ENCODE data around the gene GJC2. TPM values are rescaled to one million over a fixed set of nuclear protein-coding genes. Genes with fewer than 3 reads are reported as not detected.

Gene GJC2
- total RNA-seq, 2 donors from 2014 or later, result 1.9 to 4.1 TPM

DNA sequence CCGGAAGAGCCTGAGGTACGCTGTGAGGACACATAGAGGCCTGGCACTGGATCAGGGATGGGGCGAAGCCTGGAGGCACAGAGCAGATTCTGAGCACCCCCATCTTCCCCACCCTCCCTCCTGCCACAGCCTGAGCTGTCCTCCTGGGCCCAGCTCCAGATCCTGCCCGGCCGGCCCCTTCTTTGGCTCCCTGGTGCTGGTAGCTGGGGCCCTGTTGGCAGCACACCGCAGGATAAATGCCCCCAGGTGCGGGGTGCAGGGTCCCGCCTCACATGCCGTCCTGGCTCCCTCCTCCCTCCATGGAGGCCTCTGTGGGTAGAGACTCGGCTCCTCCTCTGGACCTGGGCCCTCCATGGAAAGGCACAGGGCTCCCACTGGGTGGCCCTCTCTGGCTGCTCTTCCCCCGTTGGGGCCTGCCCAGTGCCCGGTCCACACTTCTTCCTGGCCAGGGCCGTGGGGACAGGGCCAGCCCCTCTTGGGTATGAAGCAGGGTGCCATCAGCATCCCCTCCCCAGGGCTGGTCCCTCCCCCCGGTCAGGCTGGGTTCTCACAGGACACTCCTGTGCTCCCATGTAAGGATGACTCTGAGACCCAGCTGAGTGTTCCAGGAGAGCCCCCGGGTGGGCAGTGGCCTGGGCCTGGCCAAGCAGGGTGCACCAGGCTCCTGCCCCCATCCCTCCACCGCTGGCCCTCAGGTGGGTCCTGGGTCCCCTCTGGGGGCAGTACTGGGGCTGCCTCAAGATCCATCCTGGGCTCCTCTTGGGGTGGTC, 57.0 kb downstream of the GJC2 start:
- Histone ChIP-seq H3K4me1 (replicated peaks) (no peaks in the 10 kb centered on the region), H3K27me3 (replicated peaks; ENCODE audit: insufficient read depth) (no peaks in the 10 kb centered on the region), H3K27ac (no peak overlapping the region), H3K9me3 (no peaks in the 10 kb centered on the region), H3K36me3 (no peaks in the 10 kb centered on the region), H3K4me3 (no peak overlapping the region)
- no peak for DNase-seq (ENCODE audit: low spot score)
- intact Hi-C loops (cut with DNase I), result no loop called here
- WGBS, result 24% methylated on average over 15 of the region's 16 CpGs
- TF ChIP-seq, protein P1, sequence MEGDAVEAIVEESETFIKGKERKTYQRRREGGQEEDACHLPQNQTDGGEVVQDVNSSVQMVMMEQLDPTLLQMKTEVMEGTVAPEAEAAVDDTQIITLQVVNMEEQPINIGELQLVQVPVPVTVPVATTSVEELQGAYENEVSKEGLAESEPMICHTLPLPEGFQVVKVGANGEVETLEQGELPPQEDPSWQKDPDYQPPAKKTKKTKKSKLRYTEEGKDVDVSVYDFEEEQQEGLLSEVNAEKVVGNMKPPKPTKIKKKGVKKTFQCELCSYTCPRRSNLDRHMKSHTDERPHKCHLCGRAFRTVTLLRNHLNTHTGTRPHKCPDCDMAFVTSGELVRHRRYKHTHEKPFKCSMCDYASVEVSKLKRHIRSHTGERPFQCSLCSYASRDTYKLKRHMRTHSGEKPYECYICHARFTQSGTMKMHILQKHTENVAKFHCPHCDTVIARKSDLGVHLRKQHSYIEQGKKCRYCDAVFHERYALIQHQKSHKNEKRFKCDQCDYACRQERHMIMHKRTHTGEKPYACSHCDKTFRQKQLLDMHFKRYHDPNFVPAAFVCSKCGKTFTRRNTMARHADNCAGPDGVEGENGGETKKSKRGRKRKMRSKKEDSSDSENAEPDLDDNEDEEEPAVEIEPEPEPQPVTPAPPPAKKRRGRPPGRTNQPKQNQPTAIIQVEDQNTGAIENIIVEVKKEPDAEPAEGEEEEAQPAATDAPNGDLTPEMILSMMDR (IDR thresholded peaks at IDR 0.05), result no peak
- TF ChIP-seq POLR2AphosphoS5 (IDR thresholded peaks at IDR 0.05), result no peak
- no peak for TF ChIP-seq POLR2A (IDR thresholded peaks at IDR 0.05)

DNA sequence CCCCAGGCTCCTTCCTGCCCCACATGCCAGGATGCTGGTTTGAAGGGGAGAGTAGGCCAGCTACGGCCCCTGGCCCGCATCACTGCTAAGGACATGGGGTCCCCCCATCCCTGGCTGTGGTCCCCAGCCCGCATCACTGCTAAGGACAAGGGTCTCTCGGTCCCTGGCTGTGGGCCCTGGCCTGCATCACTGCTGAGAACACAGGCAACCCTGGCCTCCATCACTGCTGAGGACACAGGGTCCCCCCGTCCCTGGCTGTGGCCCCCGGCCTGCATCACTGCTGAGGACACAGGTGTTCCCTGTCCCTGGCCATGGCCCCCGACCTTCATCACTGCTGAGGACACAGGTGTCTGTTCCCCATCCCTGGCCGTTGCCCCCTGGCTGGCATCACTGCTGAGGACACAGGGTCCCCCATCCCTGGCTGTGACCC, 57.7 kb downstream of the GJC2 start:
- intact Hi-C loops (cut with DNase I), result no loop called here

DNA sequence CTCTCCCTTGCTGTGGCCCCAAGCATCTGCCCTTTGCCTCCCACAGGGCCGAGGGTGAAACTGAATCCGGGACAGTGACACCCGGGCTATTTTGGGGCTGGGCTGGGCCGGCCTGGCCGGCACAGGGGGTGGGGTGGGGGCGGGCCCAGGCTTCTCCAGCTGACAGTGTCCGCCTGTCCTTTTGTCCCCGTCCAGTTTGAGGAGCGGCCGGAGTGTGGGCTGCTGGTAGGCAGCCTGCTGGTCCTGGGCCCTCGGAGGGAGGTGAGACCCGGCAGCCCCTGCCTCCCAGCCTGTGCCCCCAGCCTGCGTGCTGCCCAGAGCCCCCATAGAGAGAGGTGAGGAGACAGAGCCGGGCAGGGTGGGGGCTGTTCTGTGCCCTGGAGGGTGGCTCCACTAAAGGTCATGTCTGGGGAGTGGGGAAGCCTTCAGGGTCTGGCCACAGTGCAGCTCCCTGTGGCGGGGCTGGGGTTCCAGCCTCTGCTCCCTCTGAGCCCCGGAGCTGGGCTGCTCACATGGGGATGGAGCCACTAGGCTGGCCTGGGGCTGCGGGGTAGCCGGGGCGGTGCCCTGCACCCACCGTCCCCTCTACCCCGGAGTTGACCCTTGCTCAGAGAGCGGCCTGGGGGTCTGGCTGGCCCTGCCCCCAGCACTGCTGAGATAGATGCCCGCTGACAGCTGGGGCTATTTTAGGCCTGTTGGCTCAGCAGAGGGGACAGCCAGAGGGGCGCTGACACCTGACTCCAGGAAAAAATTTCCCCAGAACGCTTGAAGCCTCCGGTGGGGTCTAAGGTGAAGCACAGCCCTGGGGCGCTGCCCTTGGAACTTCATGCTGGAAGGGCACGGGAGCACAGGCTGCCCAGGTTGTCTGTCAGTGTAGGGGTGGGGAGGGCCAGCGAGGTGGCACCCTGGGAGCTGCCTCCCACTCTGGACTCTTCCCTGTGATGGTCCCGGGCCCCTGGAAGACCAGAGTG, 58.4 kb downstream of the GJC2 start, which contains the start of gene OBSCN:
OBSCN (plus strand) TSS at position 194 of the 971 bp plus-strand sequence. CDS start 3,740 bp downstream, outside the sequence.
- 63% methylated on average over 16 of the region's 30 CpGs for WGBS
- Histone ChIP-seq H3K27me3 (replicated peaks; ENCODE audit: insufficient read depth) (no peaks in the 10 kb centered on the region), H3K36me3 (no peaks in the 10 kb centered on the region), H3K4me3 (no peak within 1 kb of the TSS), H3K9me3 (no peaks in the 10 kb centered on the region), H3K4me1 (replicated peaks) (no peaks in the 10 kb centered on the region), H3K27ac (no peak within 1 kb of the TSS)
- no peak for DNase-seq (ENCODE audit: low spot score)
- intact Hi-C loops (cut with DNase I), result no loop called here
- no peak for TF ChIP-seq POLR2A (IDR thresholded peaks at IDR 0.05)
- TF ChIP-seq POLR2AphosphoS5 (IDR thresholded peaks at IDR 0.05), result no peak
- TF ChIP-seq, protein P1 (IDR thresholded peaks at IDR 0.05), result no peak

More for the DNA sequence above, 57.7 kb downstream of the GJC2 start:
- DNase-seq (ENCODE audit: low spot score), result no peak
- no peaks in the 10 kb centered on the region for H3K9me3 ChIP-seq
- no peaks in the 10 kb centered on the region for H3K4me1 ChIP-seq (replicated peaks)
- TF ChIP-seq, protein P1 (IDR thresholded peaks at IDR 0.05), result no peak
- TF ChIP-seq POLR2AphosphoS5 (IDR thresholded peaks at IDR 0.05), result no peak
- TF ChIP-seq POLR2A (IDR thresholded peaks at IDR 0.05), result no peak
- no peaks in the 10 kb centered on the region for H3K36me3 ChIP-seq
- 85% methylated on average over 8 of the region's 8 CpGs for WGBS
- no peaks in the 10 kb centered on the region for H3K27me3 ChIP-seq (replicated peaks; ENCODE audit: insufficient read depth)
- no peak overlapping the region for H3K27ac ChIP-seq
- H3K4me3 ChIP-seq, result no peak overlapping the region

DNA sequence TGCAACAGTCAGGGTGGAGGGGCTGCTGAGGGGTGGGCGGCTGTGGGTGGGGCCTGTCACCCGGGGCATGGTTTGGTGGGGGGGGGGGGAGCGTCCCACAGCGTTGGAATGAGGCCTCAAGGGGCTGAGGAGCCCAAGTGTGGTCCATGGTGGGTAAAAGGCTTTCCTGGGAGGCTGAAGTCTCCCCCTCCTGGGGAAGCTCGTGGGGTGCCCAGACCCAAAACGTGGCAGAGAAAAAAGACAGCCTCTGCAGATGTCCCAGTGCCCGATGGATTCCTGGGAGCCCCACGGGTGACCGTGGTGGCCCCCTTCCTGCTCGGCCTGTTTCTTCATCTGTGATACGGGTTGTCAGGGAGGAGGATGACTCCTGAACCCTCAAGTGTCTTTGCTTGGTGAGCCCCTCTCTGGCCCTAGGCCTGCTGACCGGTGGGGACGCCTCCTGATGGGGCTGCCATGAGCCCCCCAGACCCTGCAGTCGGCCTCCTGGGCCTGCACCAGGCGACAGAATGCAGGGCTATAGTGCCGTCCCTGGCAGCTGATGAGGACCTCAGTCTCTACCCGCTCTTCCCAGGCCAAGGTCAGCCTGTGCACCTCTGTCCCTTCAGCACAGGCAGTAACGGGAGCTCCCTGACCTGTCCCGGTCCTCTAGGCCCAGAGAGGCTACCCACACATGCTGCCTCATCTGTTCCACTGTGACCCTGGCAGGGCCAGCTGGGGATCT, 59.3 kb downstream of the GJC2 start:
- 77% methylated on average over 19 of the region's 19 CpGs for WGBS

More for the DNA sequence above, 59.3 kb downstream of the GJC2 start:
- TF ChIP-seq, protein P1 (IDR thresholded peaks at IDR 0.05), result no peak
- TF ChIP-seq POLR2A (IDR thresholded peaks at IDR 0.05) (no peak), POLR2AphosphoS5 (IDR thresholded peaks at IDR 0.05) (no peak)
- DNase-seq (ENCODE audit: low spot score), result no peak
- Histone ChIP-seq H3K4me1 (replicated peaks) (no peaks in the 10 kb centered on the region), H3K4me3 (no peak overlapping the region), H3K27ac (no peak overlapping the region), H3K27me3 (replicated peaks; ENCODE audit: insufficient read depth) (no peaks in the 10 kb centered on the region), H3K36me3 (no peaks in the 10 kb centered on the region), H3K9me3 (no peaks in the 10 kb centered on the region)
- intact Hi-C loops (cut with DNase I), result no loop called here

Small RNAs within 50 kb of the gene (small RNA-seq; reads per million reads assigned to genes)
- 0 reads per million in 2 donors for gene AL359510.1

Other genes with a start within 250 kb of the GJC2 start
- gene WNT9A, start 202.0 kb upstream of the GJC2 start, total RNA-seq, result 1 to 10 TPM; 1.4 to 2.0 TPM
- gene WNT3A, start 142.9 kb upstream of the GJC2 start, total RNA-seq, result 1 to 10 TPM; 2.4 to 4.8 TPM
- gene ARF1, start 67.2 kb upstream of the GJC2 start, total RNA-seq, result 100 to 1,000 TPM; 478 to 512 TPM
- gene C1orf35, start 46.6 kb upstream of the GJC2 start, total RNA-seq, result 10 to 100 TPM; 23.5 TPM
- gene MRPL55, start 40.6 kb upstream of the GJC2 start, total RNA-seq, result 100 to 1,000 TPM; 120 to 136 TPM
- 100 to 1,000 TPM; 250 to 458 TPM for gene GUK1, start 9.7 kb upstream of the GJC2 start, total RNA-seq
- 10 to 100 TPM in 1 of 2 donors, 1 to 10 TPM in 1; 5.6 to 17.4 TPM for gene IBA57, start 15.9 kb downstream of the GJC2 start, total RNA-seq
- 10 to 100 TPM; 34.3 to 45.2 TPM for gene OBSCN, start 58.1 kb downstream of the GJC2 start, total RNA-seq

Measured in prostate gland (tissue), 2 donors.